ENCODE data around the gene SLC22A9.

SLC22A9 gene

DNA sequence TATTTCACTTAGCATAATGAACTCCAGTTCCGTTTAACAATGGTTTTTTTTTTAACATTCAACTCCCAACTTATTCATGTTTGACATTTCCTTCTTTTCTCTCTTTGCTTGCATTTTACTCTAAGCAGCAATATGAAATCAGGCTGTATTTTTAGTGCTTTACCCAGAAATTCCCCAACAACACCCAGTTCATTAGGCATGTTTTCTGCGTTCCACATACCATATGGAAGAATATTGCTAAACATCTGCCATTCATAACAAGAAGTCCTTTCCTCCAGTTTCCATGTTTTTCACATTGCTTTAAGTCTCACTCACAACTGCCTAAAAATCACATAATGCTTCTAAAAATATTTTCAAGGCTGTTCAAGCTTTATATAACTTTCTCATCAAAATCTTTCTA lies 75.5 kb downstream of the SLC22A9 start:
- no peak for DNase-seq

DNA sequence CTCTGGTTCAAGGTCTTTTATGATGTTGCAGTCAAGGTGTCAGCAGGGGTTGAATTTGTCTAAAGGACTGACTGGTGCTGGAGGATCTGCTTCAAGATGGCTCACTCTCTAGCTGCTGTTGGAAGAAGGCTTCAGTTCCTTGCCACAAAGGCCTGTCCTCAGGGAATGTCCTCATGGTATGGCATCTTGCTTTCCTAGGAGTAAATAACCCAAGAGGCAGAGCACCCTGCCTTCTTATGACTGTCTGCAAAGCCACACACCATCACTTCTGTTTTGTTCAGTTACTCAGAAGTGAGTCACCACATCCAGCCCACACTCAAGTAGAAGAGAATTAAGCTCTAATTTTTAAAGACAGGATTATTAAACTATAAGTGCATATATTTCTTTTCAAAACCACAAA lies 76.1 kb downstream of the SLC22A9 start:
- DNase-seq: no peak

- DNase-seq: no peak
Measured at GRCh38 chr11:63448646-63449045, 79.1 kb downstream of the SLC22A9 start.

DNA sequence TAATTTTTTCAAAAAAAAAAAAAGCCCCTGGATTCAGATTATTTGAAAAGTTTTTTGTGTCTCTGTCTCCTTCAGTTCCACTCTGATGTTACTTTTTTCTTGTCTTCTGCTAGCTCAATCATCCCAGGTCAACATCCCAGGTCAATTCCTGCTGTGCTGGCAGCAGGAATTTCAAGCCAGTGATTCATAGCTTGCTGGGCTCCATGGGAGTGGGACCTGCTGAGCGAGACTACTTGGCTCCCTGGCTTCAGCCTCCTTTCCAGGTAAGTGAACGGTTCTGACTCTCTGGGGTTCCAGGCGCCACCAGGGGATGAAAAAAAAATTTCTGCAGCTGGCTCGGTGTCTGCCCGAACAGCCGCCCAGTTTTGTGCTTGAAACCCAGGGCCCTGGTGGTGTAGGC lies 90.0 kb downstream of the SLC22A9 start:
- no peak for DNase-seq

All from NCI-H774 (cell line).